Esophagus muscularis mucosa (tissue), 4 donors: ENCODE results near the gene MAT2A. TPM values are rescaled to one million over a fixed set of nuclear protein-coding genes. Genes with fewer than 3 reads are reported as not detected.
A peak's percentile ranks its signal among the peaks of the same experiment; 100 is the strongest.

Experiments
- DNase-seq: peaks from one replicate; pipeline ENCODE4 v3.0.0-alpha.2; 2017; ENCODE audit errors: extremely low spot score
- H3K27ac ChIP-seq, 4 donors: fragments of 200-600 bp; sonication (generic); replicated peaks in 1 of 4; 1 replicate in 3 of 4; 2 replicates in 1 of 4; pipeline ENCODE4 v1.5.1; 2016 to 2019; ENCODE audit warnings: mild to moderate bottlenecking in 1 of 4
- H3K27me3 ChIP-seq, 4 donors: fragments of 200-600 bp; sonication (generic); one replicate each; pipeline versions ENCODE4 v1.5.1 to v1.6.0; 2016 to 2019
- H3K36me3 ChIP-seq, 4 donors: fragments of 200-600 bp; sonication (generic); one replicate each; pipeline ENCODE4 v1.5.1; 2016 to 2019
- H3K4me1 ChIP-seq, 4 donors: fragments of 200-600 bp; sonication (generic); one replicate each; pipeline ENCODE4 v1.5.1; 2016 to 2019
- H3K4me3 ChIP-seq, 4 donors: fragments of 200-600 bp; sonication (generic); 1 replicate in 2 of 4; 2 replicates in 2 of 4; pipeline ENCODE4 v1.5.1; 2016 to 2019; ENCODE audit warnings: mild to moderate bottlenecking in 4 of 4, moderate library complexity in 1 of 4
- H3K9me3 ChIP-seq, 4 donors: fragments of 200-600 bp; sonication (generic); 1 replicate in 3 of 4; 2 replicates in 1 of 4; pipeline ENCODE4 v1.5.1; 2016 to 2019
- EP300 ChIP-seq: sonication (generic); formaldehyde crosslinking; IDR thresholded peaks from one replicate; pipeline ENCODE4 v1.6.1; 2017; ENCODE audit warnings: antibody characterized with exemption
- POLR2A ChIP-seq: fragments of 450-650 bp; IDR thresholded peaks from one replicate; pipeline ENCODE4 v1.6.1; 2017; ENCODE audit warnings: antibody characterized with exemption, moderate library complexity, mild to moderate bottlenecking, low read depth
- POLR2AphosphoS5 ChIP-seq, 2 donors: sonication (generic); formaldehyde crosslinking; IDR thresholded peaks; one replicate each; pipeline ENCODE4 v1.6.1; 2017; ENCODE audit warnings: antibody characterized with exemption in 2 of 2
- WGBS: methylation state at CpG from one replicate; pipeline ENCODE4 v1.1.5; 2018; 5-methylcytosine and 5-hydroxymethylcytosine counted together
- intact Hi-C: fragments of 100-400 bp; cut with DNase I; formaldehyde crosslinking; loops from one replicate; pipeline ENCODE4 v1.15.1; 2023
- total RNA-seq, 4 donors: library from RNA; depleted of rRNA; stranded (reverse); fragments of >200 nt; gene quantifications; one replicate each; pipeline versions ENCODE4 v1.1.0 to v1.2.1, GENCODE V29; 2016
- TF ChIP-seq, protein P1 (sequence below), 3 experiments: fragments of 200-600 bp in 2 of 3; fragments of 450-650 bp in 1 of 3; sonication (generic) in 2 of 3; IDR thresholded peaks; one replicate each; pipeline ENCODE4 v1.5.1; 2017 to 2019; ENCODE audit warnings: antibody characterized with exemption in 3 of 3, mild to moderate bottlenecking in 2 of 3, moderate library complexity in 1 of 3

Gene MAT2A
- total RNA-seq, 4 donors from 2014 or later = 76.3 to 262 (median 102) TPM

DNA sequence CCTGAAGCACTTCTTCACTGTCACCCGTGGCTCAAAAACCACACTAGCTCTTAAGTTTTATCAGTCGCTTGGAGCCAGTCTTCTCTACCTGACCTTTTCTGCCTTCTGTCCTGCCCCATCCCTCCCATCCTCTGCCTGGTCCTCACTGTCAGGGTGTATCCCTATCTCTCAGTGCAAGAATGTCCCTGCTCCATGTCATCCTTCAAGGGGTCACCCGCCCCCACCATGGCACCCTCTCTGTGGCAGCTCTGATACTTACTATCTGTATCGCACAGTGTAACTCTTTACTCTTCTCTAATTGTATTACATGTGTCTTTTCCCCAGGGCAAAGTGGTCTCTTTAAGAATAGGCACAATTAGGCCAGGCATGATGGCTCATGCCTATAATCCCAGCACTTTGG lies 49.7 kb downstream of the MAT2A start:
- Histone ChIP-seq H3K4me3 (no peak overlapping the region), H3K9me3 (no peaks in the 10 kb centered on the region), H3K27ac (peak overlapping the region; percentile 12 to 91 (median 64)), H3K36me3 (peaks cover 0 to 7% (median 3%) of the 10 kb centered on the region in 4 donors), H3K4me1 (peaks cover 80 to 86% (median 84%) of the 10 kb centered on the region in 4 donors), H3K27me3 (no peaks in the 10 kb centered on the region)
- TF ChIP-seq EP300 = no peak
- no peak for TF ChIP-seq POLR2AphosphoS5 (IDR thresholded peaks at IDR 0.05)
- TF ChIP-seq, protein P1, sequence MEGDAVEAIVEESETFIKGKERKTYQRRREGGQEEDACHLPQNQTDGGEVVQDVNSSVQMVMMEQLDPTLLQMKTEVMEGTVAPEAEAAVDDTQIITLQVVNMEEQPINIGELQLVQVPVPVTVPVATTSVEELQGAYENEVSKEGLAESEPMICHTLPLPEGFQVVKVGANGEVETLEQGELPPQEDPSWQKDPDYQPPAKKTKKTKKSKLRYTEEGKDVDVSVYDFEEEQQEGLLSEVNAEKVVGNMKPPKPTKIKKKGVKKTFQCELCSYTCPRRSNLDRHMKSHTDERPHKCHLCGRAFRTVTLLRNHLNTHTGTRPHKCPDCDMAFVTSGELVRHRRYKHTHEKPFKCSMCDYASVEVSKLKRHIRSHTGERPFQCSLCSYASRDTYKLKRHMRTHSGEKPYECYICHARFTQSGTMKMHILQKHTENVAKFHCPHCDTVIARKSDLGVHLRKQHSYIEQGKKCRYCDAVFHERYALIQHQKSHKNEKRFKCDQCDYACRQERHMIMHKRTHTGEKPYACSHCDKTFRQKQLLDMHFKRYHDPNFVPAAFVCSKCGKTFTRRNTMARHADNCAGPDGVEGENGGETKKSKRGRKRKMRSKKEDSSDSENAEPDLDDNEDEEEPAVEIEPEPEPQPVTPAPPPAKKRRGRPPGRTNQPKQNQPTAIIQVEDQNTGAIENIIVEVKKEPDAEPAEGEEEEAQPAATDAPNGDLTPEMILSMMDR (IDR thresholded peaks at IDR 0.05) = no peak
- no peak for TF ChIP-seq POLR2A
- WGBS = 77% methylated on average over 4 of the region's 4 CpGs
- intact Hi-C loops = no loop called here
- DNase-seq = no peak

DNA sequence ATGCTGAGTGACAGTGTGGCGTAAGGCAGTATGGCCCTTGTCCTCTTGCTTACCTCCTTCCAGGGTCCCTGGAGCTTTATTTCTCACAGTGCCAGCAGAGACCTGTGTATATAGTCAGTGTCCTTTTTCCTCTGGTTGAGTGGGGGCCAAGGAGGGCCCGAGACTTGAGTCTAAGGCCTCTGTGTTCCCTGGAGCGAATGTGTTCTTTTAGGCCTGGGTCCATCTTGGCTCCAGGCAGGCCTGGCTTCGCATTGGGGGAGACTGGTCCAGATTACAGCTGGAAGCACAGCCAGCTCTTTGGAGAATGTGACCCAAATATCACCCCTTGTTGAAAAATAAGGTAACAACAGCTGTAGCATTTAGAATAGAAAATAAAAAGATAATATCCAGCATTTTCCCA lies 50.2 kb downstream of the MAT2A start:
- Histone ChIP-seq H3K36me3 (peaks cover 0 to 7% (median 3%) of the 10 kb centered on the region in 4 donors), H3K9me3 (no peaks in the 10 kb centered on the region), H3K27ac (peak overlapping the region; percentile 12 to 91 (median 70)), H3K27me3 (no peaks in the 10 kb centered on the region), H3K4me1 (peaks cover 78 to 85% (median 81%) of the 10 kb centered on the region in 4 donors), H3K4me3 (no peak overlapping the region)
- WGBS = 85% methylated on average over 4 of the region's 4 CpGs
- intact Hi-C loops = no loop called here
- TF ChIP-seq POLR2A = no peak
- TF ChIP-seq, protein P1 (IDR thresholded peaks at IDR 0.05) = no peak
- TF ChIP-seq EP300 = no peak
- no peak for TF ChIP-seq POLR2AphosphoS5 (IDR thresholded peaks at IDR 0.05)
- DNase-seq = no peak

DNA sequence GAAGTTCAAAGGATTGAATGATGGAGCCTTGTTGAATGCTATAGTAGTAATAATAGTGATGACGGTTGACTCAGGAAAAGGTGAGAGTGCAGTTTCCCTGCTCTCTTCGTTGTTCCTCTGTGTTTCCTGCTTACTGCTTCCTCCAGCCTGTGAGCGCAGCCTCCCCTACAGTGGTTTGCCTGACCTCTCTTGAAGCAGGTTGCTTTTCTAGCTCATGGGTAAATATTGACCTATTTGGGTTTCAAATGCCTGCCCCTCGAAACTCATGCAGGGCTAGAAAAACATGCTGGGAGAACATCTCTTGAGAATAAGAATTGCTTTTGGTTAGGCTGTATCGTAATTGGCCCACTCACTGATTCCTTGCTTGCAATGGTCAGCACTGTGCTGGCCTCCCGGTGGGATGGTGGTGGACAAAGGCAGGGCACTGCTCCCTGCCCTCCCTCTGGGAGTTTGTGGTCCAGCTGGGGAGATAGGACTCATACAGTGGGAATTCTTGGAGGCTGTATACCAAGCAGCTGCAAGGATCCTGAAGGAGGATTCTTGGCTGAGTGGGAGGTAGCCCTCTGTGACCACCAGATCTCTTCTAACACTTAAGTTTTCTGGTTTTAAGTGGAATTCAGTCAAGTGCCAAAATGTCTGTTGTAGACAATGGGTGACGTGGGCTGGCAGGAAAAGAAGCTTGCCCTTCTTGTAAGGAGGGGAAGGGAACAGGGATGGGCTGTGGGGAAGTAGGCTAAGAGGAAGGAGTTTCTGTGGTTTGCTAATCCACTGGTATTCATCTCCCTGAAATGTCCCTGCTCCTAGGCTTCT lies 51.2 kb downstream of the MAT2A start:
- intact Hi-C loops = loop anchor here (5.0 kb wide), 1 partner anchor 43 kb away; no protein-coding TSS in a partner anchor
- H3K4me3 ChIP-seq = no peak overlapping the region
- 59% methylated on average over 7 of the region's 7 CpGs for WGBS
- peaks cover 0 to 7% (median 3%) of the 10 kb centered on the region in 4 donors for H3K36me3 ChIP-seq
- peaks cover 81 to 87% (median 81%) of the 10 kb centered on the region in 4 donors for H3K4me1 ChIP-seq
- DNase-seq = no peak
- TF ChIP-seq POLR2AphosphoS5 (IDR thresholded peaks at IDR 0.05) (peak in 1 of 2 donors; percentile 33), EP300 (no peak), POLR2A (no peak)
- TF ChIP-seq, protein P1 (IDR thresholded peaks at IDR 0.05) = no peak
- H3K9me3 ChIP-seq = no peaks in the 10 kb centered on the region
- no peaks in the 10 kb centered on the region for H3K27me3 ChIP-seq
- H3K27ac ChIP-seq = peak overlapping the region; percentile 59 to 91 (median 70)

DNA sequence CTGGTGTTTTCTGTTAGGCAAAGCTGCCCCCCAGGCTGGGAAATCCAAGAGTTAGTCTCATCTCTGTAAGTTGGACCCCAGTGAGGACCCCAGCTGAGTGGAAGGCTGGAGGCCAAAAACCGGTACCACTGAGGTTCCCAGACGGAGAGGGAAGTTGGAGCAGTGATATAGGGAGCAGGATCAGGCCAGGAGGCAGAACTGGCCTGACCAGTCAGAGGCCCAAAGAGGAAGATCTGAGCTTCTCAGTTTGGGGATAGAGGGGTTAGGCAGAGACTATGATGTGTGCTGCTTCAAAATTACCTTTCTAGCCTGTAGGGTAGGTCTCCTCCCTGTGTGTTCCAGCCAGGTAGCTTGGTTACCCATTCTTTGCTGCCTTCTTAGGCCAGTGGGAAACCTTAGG lies 52.0 kb downstream of the MAT2A start:
- no peak for TF ChIP-seq POLR2AphosphoS5 (IDR thresholded peaks at IDR 0.05)
- TF ChIP-seq EP300 = no peak
- no peak for TF ChIP-seq POLR2A
- TF ChIP-seq, protein P1 (IDR thresholded peaks at IDR 0.05) = no peak
- H3K4me1 ChIP-seq = peaks cover 74 to 80% (median 75%) of the 10 kb centered on the region in 4 donors
- DNase-seq = no peak
- intact Hi-C loops = loop anchor here (5.0 kb wide), 1 partner anchor 44 kb away; no protein-coding TSS in a partner anchor
- peaks cover 0 to 7% (median 3%) of the 10 kb centered on the region in 4 donors for H3K36me3 ChIP-seq
- H3K9me3 ChIP-seq = no peaks in the 10 kb centered on the region
- peak overlapping the region; percentile 59 to 91 (median 70) for H3K27ac ChIP-seq
- WGBS = 77% methylated on average over 2 of the region's 2 CpGs
- no peak overlapping the region for H3K4me3 ChIP-seq
- no peaks in the 10 kb centered on the region for H3K27me3 ChIP-seq
